ENCODE measurements around the gene CIT.
A peak's percentile ranks its signal among the peaks of the same experiment; 100 is the strongest.
"Not testable (repeated sequence)": the region's sequence is repeated elsewhere in the genome, so short reads cannot be mapped to it uniquely, and the experiment has no call there.

Gene CIT

GRCh38 chr12:119876761-119877638 lies at the start of gene CIT:
Gene CIT (minus strand): TSS chr12:119877320. CDS start chr12:119876168, 1,152 bp downstream.
- peak; percentile 91 for DNase-seq

GRCh38 chr12:119925269-119925668 lies 48.1 kb upstream of the CIT start:
- DNase-seq, result no peak

GRCh38 chr12:119920064-119920463 lies 42.9 kb upstream of the CIT start:
- no peak for DNase-seq

GRCh38 chr12:119915894-119916510 lies 38.9 kb upstream of the CIT start:
- DNase-seq, result no peak

GRCh38 chr12:119914666-119915065 lies 37.5 kb upstream of the CIT start:
- DNase-seq, result no peak

- DNase-seq, result no peak
Observed at GRCh38 chr12:119913536-119914330, 36.6 kb upstream of the CIT start.

- DNase-seq, result no peak
Observed at GRCh38 chr12:119911182-119911581, 34.1 kb upstream of the CIT start.

- DNase-seq, result no peak
Observed at GRCh38 chr12:119910586-119910985, 33.5 kb upstream of the CIT start.

- DNase-seq, result peak; percentile 77
Observed at GRCh38 chr12:119902084-119902509, 25.0 kb upstream of the CIT start.

GRCh38 chr12:119901670-119902069 lies 24.6 kb upstream of the CIT start:
- DNase-seq, result no peak

GRCh38 chr12:119894916-119895315 lies 17.8 kb upstream of the CIT start:
- no peak for DNase-seq

- not testable (repeated sequence) for DNase-seq
Observed at GRCh38 chr12:119892611-119893010, 15.5 kb upstream of the CIT start.

GRCh38 chr12:119885549-119885948 lies 8.4 kb upstream of the CIT start:
- DNase-seq, result no peak

GRCh38 chr12:119883791-119884190 lies 6.7 kb upstream of the CIT start:
- DNase-seq, result not testable (repeated sequence)

- DNase-seq, result no peak
Observed at GRCh38 chr12:119883237-119883636, 6.1 kb upstream of the CIT start.

GRCh38 chr12:119877639-119877948 lies 474 bp upstream of the CIT start:
- no peak for DNase-seq

GRCh38 chr12:119870457-119870856 lies 6.7 kb downstream of the CIT start:
- DNase-seq, result no peak

- DNase-seq, result no peak
Observed at GRCh38 chr12:119869720-119870119, 7.4 kb downstream of the CIT start.

GRCh38 chr12:119868992-119869391 lies 8.1 kb downstream of the CIT start:
- no peak for DNase-seq

- DNase-seq, result no peak
Observed at GRCh38 chr12:119864591-119864990, 12.5 kb downstream of the CIT start.

- DNase-seq, result no peak
Observed at GRCh38 chr12:119859241-119859640, 17.9 kb downstream of the CIT start.

- DNase-seq, result no peak
Observed at GRCh38 chr12:119857041-119857591, 20.0 kb downstream of the CIT start.

GRCh38 chr12:119850330-119850729 lies 26.8 kb downstream of the CIT start:
- no peak for DNase-seq

Data from CD4-positive, alpha-beta T cell treated with Interleukin-21 for 1 hour (primary cell).